BJ (cell line): Measurements from ENCODE around the gene DHCR24. TPM values are rescaled to one million over a fixed set of nuclear protein-coding genes. Genes with fewer than 3 reads are reported as not detected.

Experiments used
- CTCF ChIA-PET: fragments of 350-600 bp; formaldehyde crosslinking; extraction: SDS; loops from one replicate; lab custom pipeline; 2021; ENCODE audit warnings: antibody characterized with exemption, inconsistent platforms; lab: Yijun Ruan, JAX
- POLR2A ChIA-PET: fragments of 300-600 bp; sonication (Branson Sonifier 250); formaldehyde crosslinking; extraction: SDS; loops from one replicate; lab custom pipeline; 2021; ENCODE audit warnings: antibody characterized with exemption; lab: Charles Lee
- DNase-seq: peaks from one replicate; pipeline ENCODE4 v3.0.0-alpha.2; 2011; ENCODE audit warnings: low read depth
- H3K27me3 ChIP-seq: 2 replicates; pipeline ENCODE4 v1.6.0; 2011; ENCODE audit warnings: low read length; ENCODE audit not compliant: control insufficient read depth, insufficient read depth
- H3K36me3 ChIP-seq: 2 replicates; pipeline ENCODE4 v1.5.1; 2011; ENCODE audit warnings: low read length; ENCODE audit not compliant: control insufficient read depth, insufficient read depth
- H3K4me3 ChIP-seq: 2 replicates; pipeline ENCODE4 v1.5.1; 2011; ENCODE audit warnings: low read depth, mild to moderate bottlenecking, control low read depth, low read length
- polyA plus RNA-seq: library from polyadenylated mRNA; depleted of rRNA; stranded (reverse); fragments of >200 nt; gene quantifications from 2 replicates; pipeline ENCODE4 v1.2.3, GENCODE V29; 2011
- TF ChIP-seq, protein P1 (sequence below): IDR thresholded peaks from 2 replicates; pipeline ENCODE4 v1.5.1; 2011; ENCODE audit warnings: low read depth, mild to moderate bottlenecking, control low read depth, inconsistent platforms, low read length, moderate library complexity; ENCODE audit not compliant: insufficient read depth

The DHCR24 gene
- polyA plus RNA-seq, 1 experiment: 75.0 TPM

- Histone ChIP-seq H3K27me3 (no peaks in the 10 kb centered on the region), H3K36me3 (peaks cover 18% of the 10 kb centered on the region), H3K4me3 (no peak overlapping the region)
- CTCF ChIA-PET: interaction anchor here (1.0 to 1.4 kb wide), 2 partner anchors 21 to 97 kb away, joined by 3 to 4 read pairs; no protein-coding TSS in a partner anchor
- TF ChIP-seq, protein P1, sequence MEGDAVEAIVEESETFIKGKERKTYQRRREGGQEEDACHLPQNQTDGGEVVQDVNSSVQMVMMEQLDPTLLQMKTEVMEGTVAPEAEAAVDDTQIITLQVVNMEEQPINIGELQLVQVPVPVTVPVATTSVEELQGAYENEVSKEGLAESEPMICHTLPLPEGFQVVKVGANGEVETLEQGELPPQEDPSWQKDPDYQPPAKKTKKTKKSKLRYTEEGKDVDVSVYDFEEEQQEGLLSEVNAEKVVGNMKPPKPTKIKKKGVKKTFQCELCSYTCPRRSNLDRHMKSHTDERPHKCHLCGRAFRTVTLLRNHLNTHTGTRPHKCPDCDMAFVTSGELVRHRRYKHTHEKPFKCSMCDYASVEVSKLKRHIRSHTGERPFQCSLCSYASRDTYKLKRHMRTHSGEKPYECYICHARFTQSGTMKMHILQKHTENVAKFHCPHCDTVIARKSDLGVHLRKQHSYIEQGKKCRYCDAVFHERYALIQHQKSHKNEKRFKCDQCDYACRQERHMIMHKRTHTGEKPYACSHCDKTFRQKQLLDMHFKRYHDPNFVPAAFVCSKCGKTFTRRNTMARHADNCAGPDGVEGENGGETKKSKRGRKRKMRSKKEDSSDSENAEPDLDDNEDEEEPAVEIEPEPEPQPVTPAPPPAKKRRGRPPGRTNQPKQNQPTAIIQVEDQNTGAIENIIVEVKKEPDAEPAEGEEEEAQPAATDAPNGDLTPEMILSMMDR: no peak
- no peak for DNase-seq
- POLR2A ChIA-PET: no interaction called here
Measured at GRCh38 chr1:54853096-54853792, 33.8 kb downstream of the DHCR24 start.

GRCh38 chr1:54851936-54852524, 35.0 kb downstream of the DHCR24 start:
- DNase-seq: no peak
- Histone ChIP-seq H3K36me3 (peaks cover 19% of the 10 kb centered on the region), H3K27me3 (no peaks in the 10 kb centered on the region), H3K4me3 (no peak overlapping the region)
- POLR2A ChIA-PET: no interaction called here
- TF ChIP-seq, protein P1: no peak
- CTCF ChIA-PET: interaction anchor here (2.1 kb wide), 1 partner anchor 95 kb away, joined by 6 read pairs; no protein-coding TSS in a partner anchor

- Histone ChIP-seq H3K27me3 (no peaks in the 10 kb centered on the region), H3K36me3 (peaks cover 19% of the 10 kb centered on the region), H3K4me3 (no peak overlapping the region)
- DNase-seq: no peak
- ChIA-PET CTCF (interaction anchor here (0.9 to 2.1 kb wide), 3 partner anchors 20 to 95 kb away, joined by 3 to 6 read pairs (median 5); no protein-coding TSS in a partner anchor), POLR2A (no interaction called here)
- TF ChIP-seq, protein P1: no peak
Measured at GRCh38 chr1:54851406-54851805, 35.6 kb downstream of the DHCR24 start.

DNA sequence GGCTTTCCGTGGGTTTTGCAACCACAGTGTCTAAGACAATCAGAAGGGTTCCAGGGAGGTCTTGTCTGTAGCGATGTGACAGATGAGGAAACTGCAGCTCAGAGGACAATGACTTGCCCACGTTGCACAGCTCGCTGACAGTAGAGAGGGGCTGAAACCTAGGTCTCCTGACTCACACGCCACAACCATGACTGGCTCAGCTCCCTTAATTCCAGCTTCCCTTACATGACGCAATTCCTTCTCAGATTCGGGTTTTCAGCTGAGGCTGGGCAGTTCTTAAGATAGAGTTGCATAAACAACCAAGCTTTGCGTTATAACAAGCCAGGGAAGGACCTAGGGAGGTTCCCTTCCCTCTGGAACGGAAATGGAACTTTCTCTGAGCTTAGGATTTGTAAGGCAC, 36.3 kb downstream of the DHCR24 start:
- peak; percentile 82 for DNase-seq
- no peaks in the 10 kb centered on the region for H3K27me3 ChIP-seq
- TF ChIP-seq, protein P1: no peak
- H3K4me3 ChIP-seq: no peak overlapping the region
- CTCF ChIA-PET: interaction anchor here (0.7 to 2.1 kb wide), 6 partner anchors 8 to 343 kb away, joined by 3 to 6 read pairs (median 4); no protein-coding TSS in a partner anchor
- H3K36me3 ChIP-seq: peaks cover 19% of the 10 kb centered on the region
- POLR2A ChIA-PET: no interaction called here

DNA sequence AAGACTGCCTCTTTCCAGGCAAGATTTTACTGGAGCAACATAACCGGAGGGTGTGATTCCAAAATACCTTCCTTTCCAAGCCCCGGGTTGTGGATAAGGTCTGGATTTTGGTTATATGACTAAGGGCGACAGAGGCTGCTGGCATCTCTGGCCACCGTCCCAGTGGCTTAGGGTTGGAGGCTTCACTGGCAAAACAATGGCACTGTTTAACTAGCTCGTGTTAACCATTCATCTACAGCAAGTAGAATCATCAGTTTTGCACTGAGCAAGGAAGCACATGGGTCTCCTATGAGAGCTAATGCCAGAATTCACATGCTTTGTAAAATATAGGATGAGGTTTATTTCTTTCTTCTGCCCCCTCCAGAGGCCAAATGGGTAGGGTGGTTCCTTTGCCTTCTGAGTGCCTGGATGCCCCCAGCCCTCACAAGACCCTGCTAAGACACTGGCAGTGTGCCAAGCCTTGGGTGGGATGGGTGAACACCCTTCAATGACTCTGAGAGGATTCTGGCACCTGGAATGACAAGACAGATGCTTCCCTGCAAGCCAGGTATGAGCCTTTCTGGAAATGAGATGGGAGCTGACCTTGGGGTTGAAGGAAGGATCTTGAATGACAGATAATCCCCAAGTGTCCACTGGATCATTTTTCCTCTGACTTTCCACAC, 36.8 kb downstream of the DHCR24 start:
- DNase-seq: no peak
- Histone ChIP-seq H3K27me3 (no peaks in the 10 kb centered on the region), H3K4me3 (no peak overlapping the region), H3K36me3 (peaks cover 19% of the 10 kb centered on the region)
- TF ChIP-seq, protein P1: no peak
- ChIA-PET POLR2A (no interaction called here), CTCF (interaction anchor here (0.7 to 2.1 kb wide), 6 partner anchors 9 to 343 kb away, joined by 3 to 6 read pairs (median 4); no protein-coding TSS in a partner anchor)
